SW 1271 (cell line): Measurements from ENCODE around the gene ABCA4.

ENCODE experiments used
- DNase-seq, 2 experiments: peaks; one replicate each; lab custom pipeline; 2025; lab: John Stamatoyannopoulos, UW

Gene ABCA4

DNA sequence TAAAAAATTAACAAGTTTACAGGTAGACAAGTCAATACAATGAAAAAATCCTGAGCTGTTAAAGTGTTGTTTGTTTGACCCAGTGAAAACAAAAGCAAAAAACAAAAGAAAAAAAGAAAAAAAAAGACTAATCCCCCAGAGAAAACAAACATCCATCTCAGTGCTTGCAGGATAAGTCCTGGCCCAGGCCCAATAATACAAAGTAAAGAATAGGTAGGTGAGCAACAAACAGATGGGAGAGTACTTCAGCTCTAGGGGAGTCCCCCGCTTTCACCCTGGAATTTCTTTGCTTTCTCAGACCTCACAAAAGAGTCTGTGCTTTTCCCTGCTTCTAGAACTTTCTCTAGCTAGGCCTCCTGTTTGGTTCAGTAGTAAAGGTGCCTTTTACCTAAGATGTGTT lies 70.3 kb downstream of the ABCA4 start:
- no peak for DNase-seq

DNA sequence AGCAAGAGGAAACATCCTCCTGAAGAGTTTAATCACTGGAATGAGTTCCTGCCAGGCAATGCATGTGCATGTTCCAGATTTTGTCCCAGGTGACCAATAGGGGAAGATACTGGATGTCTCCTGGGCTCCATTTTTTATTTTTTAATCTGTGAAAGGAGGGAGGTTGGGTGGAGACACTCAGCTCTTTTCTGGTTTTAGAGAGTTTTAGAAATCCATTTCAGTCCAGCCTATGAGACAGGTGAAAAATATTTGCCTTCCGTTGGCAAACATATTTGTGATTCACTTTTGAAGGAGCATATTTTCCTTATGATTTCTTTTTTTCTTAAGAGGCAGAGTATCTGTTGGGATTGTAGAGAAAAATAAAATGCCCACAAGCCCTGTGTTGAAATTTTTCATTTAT lies 70.7 kb downstream of the ABCA4 start:
- DNase-seq = peak in 1 of 2 experiments; percentile 32

DNA sequence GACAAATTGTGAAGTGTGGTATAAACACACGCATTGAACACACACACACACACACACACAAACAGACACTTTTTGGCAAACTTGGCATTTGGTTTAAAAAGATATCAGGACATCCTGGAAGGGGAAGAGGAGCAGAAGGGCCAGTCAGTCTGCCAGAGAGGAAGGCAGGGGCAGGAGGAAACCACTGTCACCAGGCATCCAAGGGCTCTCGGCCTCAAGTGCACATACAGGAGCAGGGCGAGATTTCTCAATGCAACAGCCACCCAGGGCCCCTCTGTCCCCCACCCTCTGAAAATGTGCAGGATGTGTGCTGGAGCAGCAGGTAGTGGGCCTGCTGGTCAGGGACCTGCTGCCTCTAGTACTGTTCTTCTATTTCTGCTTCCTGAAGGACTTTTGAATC lies 71.2 kb downstream of the ABCA4 start:
- DNase-seq = no peak

DNA sequence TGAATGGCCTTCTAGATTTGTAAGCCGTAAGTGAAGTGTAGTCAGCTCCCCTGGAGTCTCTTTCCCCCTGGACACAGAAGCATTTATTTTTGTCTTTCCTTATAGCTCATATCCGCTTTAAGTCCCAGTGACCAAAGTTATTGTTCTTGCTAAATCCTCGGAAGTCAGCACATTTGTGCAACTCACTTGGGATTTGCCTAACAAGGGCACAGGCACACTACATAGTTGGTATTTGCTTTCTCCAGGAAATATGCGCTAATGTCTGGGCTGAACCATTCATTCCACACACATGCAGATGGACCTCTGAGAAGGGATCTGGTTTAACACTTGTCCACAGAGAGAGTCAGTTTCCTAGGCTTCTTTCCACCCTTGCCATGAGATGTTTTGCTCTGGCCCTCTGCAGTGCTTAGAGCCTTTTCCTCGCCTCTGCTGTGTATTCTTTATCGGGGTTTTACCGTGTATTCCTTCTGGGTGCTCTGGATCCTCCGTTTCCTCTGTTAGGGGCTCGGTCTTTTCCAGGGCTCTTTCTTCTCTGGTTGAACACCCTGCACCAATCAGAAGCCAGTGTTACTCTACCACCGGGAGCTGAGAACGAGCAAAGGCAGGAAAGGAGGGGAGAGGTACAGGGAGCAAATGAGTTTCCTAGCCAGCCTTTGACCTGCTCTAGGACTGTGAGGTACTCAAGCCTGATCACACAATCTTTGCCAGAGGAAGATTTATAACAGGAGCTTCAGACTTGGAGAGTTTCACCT lies 72.4 kb downstream of the ABCA4 start:
- no peak for DNase-seq

DNA sequence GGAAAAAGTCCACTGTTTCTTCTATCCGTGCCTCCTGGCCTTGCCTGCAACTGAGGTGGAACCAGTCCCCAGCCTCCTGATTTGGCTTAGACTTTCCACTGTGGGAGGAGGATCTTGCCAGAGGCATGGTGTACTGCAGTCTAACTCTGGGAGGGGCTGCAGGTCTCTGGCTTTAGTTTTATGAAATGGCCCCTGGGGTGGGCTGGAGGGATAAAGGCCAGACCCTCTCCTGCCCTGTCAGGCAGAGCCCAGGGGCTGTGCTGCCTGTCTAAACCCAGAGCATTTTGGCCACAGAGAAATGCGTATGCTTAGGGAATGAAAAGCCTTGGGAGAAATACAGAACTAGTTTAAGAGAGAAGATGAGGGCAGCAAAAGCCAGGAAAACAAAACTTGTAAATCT lies 73.0 kb downstream of the ABCA4 start:
- no peak for DNase-seq

DNA sequence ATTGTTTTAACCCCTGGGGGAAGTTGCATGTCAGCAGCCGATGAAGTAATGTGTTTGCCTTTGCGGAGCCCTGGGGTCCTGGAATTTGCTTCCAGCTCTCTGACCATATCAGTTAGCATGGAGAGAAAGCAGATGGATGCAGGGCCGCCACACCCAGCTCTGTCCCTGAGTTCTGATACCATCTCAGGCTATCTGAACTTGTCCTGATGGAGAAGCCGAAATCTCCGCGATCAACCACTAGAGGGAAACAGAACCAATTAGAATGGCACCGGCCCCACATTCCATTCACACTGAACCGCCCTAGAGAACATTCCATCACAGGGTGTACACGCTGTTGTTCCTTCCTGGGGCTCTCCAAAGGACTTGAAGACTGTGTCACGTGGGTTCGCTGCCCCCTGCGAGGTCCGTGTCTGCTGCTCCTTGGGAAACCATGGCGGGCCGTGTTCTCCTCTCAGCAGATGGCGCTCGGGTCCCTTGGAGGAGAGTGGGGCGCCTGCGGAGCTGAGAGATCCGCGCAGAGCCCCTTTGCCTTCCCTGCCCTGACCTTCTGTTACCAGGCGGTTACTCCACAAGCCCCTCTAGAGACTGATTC lies 75.4 kb downstream of the ABCA4 start:
- peak; percentile 62 to 92 for DNase-seq

DNA sequence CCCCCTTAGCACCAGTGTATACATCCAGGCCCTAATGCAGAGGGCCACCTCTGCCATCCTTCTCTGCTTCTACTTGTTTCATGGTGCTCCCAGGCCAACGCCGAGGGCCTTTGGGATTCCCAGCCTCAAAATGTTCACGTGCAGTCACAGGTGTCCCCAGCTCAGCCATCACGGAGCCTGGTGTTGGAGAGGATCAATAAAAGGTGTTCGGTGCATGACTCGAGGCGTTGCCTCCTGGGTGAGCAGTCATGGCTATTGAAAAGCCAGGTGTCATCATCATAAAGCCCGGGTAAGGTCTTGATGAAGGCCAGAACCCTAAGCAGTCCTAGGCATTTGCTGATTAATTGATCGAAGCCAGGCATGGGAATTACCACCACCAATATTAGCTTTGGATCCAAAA lies 76.1 kb downstream of the ABCA4 start:
- DNase-seq = no peak

DNA sequence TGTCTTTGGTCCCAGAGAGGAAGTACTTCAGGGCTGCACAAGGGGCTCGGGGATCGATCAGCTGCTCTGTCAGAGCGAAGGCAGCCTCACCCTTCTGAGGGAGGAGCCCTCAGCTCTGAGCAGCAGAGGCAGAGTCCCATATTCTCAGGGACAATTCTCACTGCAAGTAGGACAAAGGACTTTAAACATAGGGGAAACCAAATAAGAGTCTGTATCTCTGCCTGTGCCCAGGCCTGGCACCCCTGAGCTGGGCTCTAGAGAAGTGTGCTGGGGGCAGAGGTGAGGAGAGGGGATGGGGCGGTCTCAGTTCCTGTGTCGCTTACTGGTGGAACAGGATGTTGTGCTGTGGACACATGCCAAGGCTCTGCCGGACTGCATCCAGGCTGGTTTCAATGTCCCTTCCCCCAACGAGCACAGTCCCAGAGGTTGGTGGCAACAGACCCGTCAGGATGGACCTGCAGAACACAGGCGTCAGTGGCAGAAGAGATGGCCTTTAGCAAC lies 76.6 kb downstream of the ABCA4 start:
- DNase-seq = no peak

DNA sequence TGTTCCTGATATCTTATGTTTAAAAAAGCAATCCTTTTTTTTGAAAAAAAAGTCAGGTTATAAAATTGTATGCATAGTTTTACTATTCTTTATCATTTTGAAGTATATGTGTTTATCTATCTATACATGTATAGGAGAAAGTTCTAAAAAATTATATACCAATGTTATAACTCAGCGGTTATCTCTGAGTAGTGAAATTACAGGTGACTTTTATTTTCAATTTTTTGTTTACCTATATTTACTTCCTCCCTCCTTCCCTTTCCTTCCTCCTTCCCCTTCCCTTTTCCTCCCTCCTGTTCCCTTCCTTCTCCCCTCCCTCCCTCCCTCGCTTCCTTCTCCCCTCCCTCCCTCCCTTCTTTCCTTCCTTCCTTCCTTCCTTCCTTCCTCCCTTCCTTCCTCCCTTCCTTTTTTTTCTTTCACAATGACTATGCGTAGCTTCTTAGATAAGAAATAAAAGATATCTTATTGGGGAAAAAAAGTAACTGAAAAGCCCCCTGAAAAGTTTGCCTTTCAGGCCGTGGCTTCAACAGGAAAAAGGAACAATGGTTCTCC lies 77.1 kb downstream of the ABCA4 start:
- no peak for DNase-seq

DNA sequence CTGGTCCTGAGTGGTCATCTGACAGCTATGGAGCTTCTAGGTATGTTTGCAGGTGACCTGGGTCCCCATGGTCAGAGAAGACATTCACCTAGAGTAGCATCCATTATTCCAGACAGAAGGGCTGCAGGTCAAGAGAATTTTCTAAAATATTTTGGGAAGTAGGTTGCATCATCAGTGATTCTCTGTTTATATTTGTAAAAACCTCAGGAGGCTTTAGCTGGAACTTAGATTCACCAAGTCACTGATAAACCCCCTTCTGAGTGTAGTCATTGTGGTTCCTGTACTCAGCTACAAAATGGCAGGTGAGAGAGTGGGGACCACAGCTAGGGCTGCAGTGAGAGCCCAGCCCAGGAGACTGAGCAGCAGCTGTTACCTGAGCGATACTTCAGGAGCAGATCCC lies 78.6 kb downstream of the ABCA4 start:
- no peak for DNase-seq

DNA sequence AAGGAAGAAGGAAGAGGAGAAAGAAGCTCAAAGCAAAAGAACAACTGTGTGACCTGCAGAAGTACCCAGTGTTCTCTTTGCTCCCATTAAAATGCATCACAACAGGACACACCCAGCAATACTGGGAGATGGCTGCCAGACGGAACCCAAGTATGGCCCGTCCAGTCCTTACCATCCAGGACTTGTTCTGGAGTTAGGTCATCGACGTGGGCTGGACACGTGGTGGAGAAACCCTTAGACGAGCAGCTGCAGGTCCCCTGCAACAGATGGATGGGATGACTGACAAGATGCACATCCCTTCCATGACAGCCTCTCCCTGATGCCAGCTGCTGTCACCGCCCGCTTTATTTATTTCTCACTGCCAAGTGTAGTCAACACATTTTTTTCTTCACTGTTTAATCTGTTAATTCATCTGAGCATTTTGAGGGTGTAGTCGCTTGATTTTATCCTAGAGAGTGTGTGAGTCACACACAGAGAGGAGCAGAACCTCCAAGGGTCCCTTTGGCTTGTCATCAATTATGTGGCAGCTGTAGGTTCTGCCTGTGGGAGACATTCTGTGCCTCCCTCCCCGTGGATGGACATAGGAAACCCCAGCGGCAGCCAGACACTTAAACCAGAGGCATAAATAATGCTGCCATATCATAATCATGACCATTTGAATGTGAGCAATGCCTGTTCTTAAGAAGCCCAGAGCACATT lies 80.9 kb downstream of the ABCA4 start:
- DNase-seq = no peak

DNA sequence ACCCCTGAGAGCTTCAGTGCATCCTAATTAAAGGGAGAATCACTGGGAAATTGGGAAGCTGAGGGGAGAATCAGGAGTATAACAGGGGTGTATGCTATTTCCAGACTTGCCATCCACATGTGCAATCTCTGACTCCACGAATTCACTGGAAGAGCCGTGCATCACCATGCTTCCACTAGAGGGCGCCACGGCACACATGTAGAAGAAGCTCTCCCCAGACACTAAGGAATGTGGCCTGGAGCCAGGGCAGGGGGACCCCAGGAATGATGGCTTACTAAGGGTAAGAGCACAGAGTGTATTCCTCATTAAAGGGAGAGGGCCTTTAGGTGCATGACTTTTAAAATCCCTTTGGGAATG lies 81.5 kb downstream of the ABCA4 start:
- DNase-seq = peak in 1 of 2 experiments; percentile 32

DNA sequence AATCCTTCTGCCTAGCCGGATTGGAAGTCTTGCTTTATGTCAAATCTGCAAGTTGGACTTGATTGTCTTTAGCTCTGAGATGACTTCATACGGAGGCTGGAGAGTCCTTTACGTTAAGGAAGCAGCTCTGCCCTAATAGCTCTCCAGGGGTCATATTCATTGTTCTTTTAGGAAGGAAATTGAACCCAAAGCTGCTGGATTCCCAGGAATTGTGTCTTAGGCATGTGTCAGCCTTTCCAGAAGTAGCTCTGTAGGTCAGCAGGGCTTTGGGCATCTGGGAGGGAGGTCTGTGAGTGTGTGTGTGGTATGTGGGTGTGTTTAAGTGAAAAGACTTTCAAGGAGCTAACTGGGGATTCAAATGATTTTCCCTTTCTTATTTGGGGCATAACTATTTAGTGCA lies 82.4 kb downstream of the ABCA4 start:
- no peak for DNase-seq

DNA sequence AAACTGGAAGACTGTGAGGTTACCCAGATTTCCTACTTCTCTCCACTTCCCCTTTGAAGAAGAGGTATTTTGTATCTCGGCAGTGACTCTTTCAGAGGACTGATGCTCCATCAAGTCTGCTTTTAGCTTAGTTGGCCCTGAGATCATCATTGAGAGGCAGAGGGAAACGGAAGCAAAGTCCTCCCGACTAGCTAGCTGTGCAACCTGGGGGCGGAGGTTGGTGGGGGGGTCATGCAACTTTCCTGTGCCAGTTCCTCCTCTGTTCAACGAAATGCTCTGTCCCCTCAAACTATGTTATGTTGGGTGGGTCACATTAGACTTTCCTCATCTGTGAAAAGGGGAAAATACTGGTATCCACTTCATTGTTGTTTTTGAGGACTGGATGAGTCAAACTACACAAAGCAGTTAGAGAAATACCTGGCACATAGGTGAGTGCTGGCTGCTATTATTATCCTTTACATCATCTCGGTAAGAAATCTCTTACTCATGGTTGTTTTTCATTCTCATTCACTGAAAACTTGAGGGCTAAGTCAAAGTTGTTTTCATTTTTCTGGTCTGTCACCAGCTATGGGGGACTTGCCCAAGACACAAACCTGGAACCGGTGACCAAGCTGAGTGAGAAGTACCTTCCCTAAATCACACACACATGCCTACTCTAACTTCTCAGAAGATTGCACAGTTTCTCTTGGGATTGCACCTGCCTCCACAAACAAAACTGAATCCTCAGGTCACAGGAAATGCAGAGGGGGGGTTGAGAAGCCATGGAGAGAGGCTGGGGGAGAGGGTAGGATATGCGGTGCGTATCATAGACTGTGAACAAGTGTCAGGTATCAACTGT lies 83.3 kb downstream of the ABCA4 start:
- DNase-seq = no peak

DNA sequence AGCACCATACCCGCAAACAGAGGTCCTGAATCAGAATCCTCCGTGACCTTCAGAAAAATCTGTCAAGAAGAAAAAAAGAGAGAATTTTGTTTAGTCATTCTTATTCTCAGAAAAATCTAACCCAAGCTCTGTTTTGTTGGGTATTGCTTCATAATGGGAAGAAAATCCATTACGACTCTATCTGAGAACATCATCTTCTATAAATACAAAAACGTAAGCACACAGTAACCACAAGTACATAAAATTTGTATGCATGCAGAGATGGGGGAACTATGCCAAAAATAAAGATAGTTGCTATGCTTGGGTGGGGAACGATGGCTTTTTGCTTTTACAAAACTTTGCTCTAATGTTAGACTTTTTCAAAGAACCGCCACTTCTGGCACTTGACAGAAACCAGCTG lies 84.2 kb downstream of the ABCA4 start:
- no peak for DNase-seq

DNA sequence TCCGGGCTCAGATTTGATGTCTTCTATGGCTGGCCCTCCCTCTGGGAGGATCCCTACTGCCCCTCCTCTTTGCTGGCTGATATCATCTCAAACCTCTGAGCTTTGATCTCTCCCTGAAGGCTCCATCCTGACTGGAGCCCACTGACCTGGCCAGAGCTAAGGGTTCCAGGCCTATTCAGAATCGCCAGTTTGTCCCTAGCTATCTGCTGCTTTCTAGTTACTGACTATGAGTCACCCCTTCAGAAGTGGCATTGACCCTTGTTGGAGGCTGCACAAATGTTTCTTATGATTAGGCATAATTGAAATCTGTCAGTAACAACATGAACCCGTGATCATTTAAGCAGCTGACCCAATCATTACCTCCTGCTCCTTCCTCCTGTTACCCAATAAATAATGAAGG lies 87.1 kb downstream of the ABCA4 start:
- no peak for DNase-seq

DNA sequence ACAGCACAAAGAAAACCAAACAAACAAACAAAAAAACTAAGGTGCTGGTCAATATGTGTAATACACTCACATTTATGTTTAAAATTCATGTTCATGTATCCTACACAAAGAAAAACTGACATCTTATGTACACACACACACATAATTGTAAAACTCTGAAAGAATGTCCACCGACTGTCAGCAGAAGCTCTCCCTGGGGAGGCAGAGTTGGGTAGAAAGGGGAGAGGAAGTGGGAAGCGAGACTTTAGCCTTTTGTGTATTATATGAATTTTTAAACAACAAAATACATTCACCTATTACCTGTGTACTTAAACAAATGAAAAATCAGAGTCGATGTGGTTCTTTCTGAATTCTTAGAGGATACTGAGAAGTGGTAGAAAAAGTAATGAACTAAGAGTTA lies 88.3 kb downstream of the ABCA4 start:
- no peak for DNase-seq

DNA sequence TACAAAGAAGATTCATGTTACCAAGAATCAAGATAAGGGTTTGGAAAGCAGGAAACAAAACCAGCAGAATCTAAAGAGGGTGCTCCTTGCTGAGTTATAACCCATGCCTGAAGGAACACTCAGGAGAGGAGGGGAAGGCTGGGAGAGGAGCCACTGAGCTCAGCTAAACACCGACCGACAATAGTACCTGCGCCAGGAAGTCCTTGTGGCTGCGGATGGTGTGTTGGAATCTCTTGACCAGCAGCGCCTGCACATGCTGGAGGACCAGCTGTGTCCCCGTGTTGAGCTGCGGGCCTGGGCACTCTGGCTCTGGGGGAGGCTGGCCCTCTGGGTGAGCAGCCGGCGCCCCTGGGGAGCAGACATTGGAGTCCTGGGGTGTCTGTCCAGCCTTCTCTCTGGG lies 89.4 kb downstream of the ABCA4 start:
- no peak for DNase-seq

DNA sequence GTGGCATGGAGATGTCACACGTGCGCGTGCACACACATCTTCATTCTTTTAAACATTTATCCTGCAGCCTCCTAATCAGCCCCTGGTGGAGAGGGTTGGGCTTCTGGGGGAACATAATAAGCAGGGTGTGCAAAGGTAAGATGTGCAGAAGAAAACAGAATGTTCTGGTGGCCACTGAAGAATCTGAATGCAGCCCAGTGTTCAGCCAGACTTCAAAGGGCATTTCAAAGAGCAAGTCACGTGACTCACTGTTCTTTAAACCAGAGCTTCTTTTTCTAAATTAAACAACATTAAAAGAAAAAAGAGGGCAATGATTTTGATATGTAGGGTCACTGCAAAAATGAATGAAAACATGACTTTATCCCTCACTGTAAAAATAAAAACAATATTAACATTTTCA lies 89.8 kb downstream of the ABCA4 start:
- no peak for DNase-seq

DNA sequence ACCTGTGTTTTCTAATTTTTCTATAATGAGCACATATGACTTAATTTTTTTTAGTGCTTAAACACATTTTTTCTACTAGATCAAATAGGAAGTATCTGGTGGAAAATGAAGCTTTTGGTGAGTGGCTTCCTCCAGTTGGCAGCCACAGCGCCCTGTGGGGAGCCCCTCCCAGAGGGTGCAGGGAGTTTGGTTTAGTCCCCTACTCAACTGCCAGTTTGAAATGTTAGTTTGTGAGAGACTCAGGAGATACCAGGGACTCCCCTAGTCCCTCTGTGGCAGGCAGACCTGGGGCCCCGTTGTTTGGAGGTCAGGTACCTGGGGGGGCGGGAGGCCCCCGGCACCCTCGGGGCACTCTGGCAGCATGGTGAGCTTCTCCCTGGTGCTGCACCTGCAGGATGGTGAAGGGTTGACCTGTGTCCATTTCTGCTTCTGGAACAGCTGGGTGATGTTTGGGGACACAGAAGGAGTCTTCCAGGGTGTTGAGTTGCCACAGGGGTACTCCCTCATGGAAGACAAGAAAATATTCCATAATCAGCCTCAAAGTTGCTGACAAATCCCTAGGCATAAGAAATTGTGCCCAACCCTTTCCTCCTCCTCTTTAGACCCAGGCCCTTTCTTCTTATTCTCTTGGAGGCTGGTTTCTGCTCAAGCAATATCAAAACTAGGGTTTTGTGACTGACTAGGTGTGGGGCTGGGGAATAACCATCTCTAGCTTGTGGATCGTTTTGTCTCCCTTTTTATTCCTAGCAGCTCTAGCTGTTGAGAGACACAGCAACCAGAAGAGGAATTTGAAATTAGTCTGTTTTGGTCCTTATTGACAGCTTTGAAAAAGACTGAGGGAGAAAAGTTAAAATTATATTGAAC lies 91.6 kb downstream of the ABCA4 start:
- DNase-seq = no peak
